ENCODE results near the gene BORCS6. TPM values are rescaled to one million over a fixed set of nuclear protein-coding genes. Genes with fewer than 3 reads are reported as not detected.

Gene BORCS6
- total RNA-seq, 1 donor from 2014 or later, result 13.3 TPM

GRCh38 chr17:8186787-8187516 is 3.0 kb downstream of the BORCS6 start:
- DNase-seq (ENCODE audit: low read depth), result peak; percentile 72
- peak; percentile 50 for TF ChIP-seq CTCF (IDR thresholded peaks at IDR 0.05; ENCODE audit: insufficient read depth, low read length, poor library complexity, severe bottlenecking)
- Histone ChIP-seq H3K27me3 (ENCODE audit: control insufficient read depth, insufficient read depth, low read length) (no peaks in the 10 kb centered on the region), H3K4me3 (ENCODE audit: low read depth, low read length) (peak overlapping the region; percentile 78), H3K36me3 (ENCODE audit: control insufficient read depth, insufficient read depth, low read length) (no peaks in the 10 kb centered on the region)

- TF ChIP-seq CTCF (IDR thresholded peaks at IDR 0.05; ENCODE audit: insufficient read depth, low read length, poor library complexity, severe bottlenecking), result no peak
- no peak for DNase-seq (ENCODE audit: low read depth)
These were observed 3.6 kb downstream of the BORCS6 start for GRCh38 chr17:8186446-8186786.

DNA sequence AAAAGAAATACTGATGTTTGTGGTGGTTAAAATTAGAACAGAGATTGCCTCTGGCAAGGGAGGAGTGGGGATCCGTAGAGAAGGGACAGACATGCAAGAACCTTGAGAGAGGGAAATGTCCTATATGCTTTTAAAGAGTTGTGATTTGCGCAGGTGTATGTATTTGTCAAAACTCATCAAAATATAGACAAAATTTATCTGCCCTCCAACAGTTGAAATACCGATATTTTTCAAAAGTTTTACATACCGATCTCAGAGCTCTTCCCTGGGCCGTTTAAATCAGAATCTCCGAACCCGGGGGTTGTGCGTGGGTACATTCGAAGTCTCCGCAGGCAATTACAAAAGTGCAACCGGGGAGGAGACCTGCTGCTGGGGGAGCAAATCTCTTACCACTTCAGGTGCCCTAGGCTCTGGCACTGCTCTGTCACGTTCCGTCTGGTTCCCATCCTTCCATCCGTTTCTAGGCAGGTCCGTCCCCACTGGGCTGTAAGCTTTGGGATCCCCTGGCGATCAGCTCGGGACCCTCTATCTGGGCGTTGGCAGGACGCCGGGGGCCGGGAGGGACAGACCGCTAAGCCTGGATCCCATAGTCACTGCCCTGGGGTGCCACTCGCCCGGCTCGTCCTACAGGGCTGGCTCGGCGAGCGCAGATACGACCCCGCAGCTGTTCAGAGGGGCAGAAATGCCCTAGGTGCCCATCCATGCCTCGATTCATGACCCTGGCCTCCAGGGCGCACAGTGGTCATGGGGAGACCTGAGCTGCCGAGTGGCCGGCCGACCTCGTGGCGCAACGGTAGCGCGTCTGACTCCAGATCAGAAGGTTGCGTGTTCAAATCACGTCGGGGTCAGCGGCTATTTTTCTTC is 4.2 kb downstream of the BORCS6 start:
- Histone ChIP-seq H3K4me3 (ENCODE audit: low read depth, low read length) (peak overlapping the region; percentile 78), H3K36me3 (ENCODE audit: control insufficient read depth, insufficient read depth, low read length) (no peaks in the 10 kb centered on the region)
- DNase-seq (ENCODE audit: low read depth), result no peak

More at GRCh38 chr17:8186446-8186786, 3.6 kb downstream of the BORCS6 start:
- peak overlapping the region; percentile 78 for H3K4me3 ChIP-seq (ENCODE audit: low read depth, low read length)
- no peaks in the 10 kb centered on the region for H3K27me3 ChIP-seq (ENCODE audit: control insufficient read depth, insufficient read depth, low read length)
- no peaks in the 10 kb centered on the region for H3K36me3 ChIP-seq (ENCODE audit: control insufficient read depth, insufficient read depth, low read length)

GRCh38 chr17:8176998-8177731 is 12.8 kb downstream of the BORCS6 start:
- DNase-seq (ENCODE audit: low read depth), result no peak
- Histone ChIP-seq H3K4me3 (ENCODE audit: low read depth, low read length) (peak overlapping the region; percentile 69), H3K27me3 (ENCODE audit: control insufficient read depth, insufficient read depth, low read length) (no peaks in the 10 kb centered on the region), H3K36me3 (ENCODE audit: control insufficient read depth, insufficient read depth, low read length) (no peaks in the 10 kb centered on the region)
- TF ChIP-seq CTCF (IDR thresholded peaks at IDR 0.05; ENCODE audit: insufficient read depth, low read length, poor library complexity, severe bottlenecking), result no peak

More for the DNA sequence above, 4.2 kb downstream of the BORCS6 start:
- no peaks in the 10 kb centered on the region for H3K27me3 ChIP-seq (ENCODE audit: control insufficient read depth, insufficient read depth, low read length)
- TF ChIP-seq CTCF (IDR thresholded peaks at IDR 0.05; ENCODE audit: insufficient read depth, low read length, poor library complexity, severe bottlenecking), result no peak

DNA sequence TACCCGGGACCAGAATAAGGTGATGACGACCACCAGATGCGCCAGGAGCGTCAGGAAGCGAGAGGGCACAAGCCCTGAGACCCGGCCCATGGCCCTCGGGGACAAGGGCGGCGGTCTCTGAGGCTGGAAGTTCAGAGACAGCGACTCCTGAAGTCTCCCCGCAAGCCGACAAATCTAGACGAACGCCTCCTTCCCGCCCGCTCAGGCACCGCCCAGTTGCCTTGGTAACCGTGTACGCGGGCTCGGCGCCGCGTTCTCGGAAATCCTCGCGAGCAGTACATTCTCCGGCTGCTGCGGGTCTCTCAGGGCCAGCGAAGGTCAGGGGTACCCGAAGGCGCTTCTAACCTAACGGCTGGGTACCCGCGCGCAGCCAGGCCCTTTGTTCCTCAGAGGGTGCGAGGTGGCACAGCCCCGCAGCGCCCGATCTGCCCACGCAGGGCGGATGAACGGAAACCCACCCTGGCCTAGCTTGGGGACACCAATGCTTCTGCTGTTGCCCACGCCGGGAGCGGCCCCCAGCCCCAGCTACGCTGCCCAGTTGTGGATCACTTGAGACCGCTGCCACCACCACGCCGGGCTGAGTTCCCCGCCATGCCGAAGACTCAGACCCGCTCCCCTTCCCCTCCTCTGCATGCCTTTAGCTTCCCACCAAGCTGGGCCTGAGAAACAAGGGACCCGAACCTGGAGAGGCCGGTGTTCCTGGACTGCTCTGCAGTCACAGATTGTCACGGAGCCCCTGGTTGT is 13.6 kb downstream of the BORCS6 start, which contains the start of gene TMEM107:
TSS of gene TMEM107 (minus strand) at position 184 of the 744 bp plus-strand sequence. CDS start at position 90, 94 bp downstream.
- TF ChIP-seq CTCF (IDR thresholded peaks at IDR 0.05; ENCODE audit: insufficient read depth, low read length, poor library complexity, severe bottlenecking), result no peak
- no peak for DNase-seq (ENCODE audit: low read depth)
- Histone ChIP-seq H3K36me3 (ENCODE audit: control insufficient read depth, insufficient read depth, low read length) (no peaks in the 10 kb centered on the region), H3K27me3 (ENCODE audit: control insufficient read depth, insufficient read depth, low read length) (no peaks in the 10 kb centered on the region), H3K4me3 (ENCODE audit: low read depth, low read length) (peak within 1 kb of the TSS; percentile 69)

All from kidney epithelial cell (primary cell).